ENCODE measurements around the gene CCDC92. TPM values are rescaled to one million over a fixed set of nuclear protein-coding genes. Genes with fewer than 3 reads are reported as not detected.

The CCDC92 gene
- total and polyA plus RNA-seq, 12 donors: 7.8 to 65.9 (median 23.7) TPM

- WGBS, 4 donors: 92 to 94% (median 93%) methylated on average over 7 of the region's 7 CpGs
- TF ChIP-seq POLR2A (IDR thresholded peaks at IDR 0.05) (no peak), CTCF (IDR thresholded peaks at IDR 0.05) (no peak)
- Histone ChIP-seq H3K27me3 (no peaks in the 10 kb centered on the region), H3K4me1 (replicated peaks in 1 of 2) (no peaks in the 10 kb centered on the region), H3K27ac (no peak overlapping the region), H3K9me3 (replicated peaks in 1 of 3) (no peaks in the 10 kb centered on the region), H3K4me3 (no peak overlapping the region), H3K36me3 (replicated peaks in 1 of 2) (no peaks in the 10 kb centered on the region)
- no peak for DNase-seq
- intact Hi-C loops (cut with DNase I): loop anchor here (5.0 to 10.0 kb wide), 3 partner anchors 60 to 125 kb away; no protein-coding TSS in a partner anchor
Observed at GRCh38 chr12:123906711-123907420, 65.8 kb downstream of the CCDC92 start.

- Histone ChIP-seq H3K4me1 (replicated peaks in 1 of 2) (no peaks in the 10 kb centered on the region), H3K27me3 (no peaks in the 10 kb centered on the region), H3K27ac (no peak overlapping the region), H3K9me3 (replicated peaks in 1 of 3) (no peaks in the 10 kb centered on the region), H3K4me3 (no peak overlapping the region), H3K36me3 (replicated peaks in 1 of 2) (no peaks in the 10 kb centered on the region)
- DNase-seq: peak; percentile 47 to 81 (median 55)
- WGBS, 4 donors: 26 to 34% (median 27%) methylated on average over 9 of the region's 9 CpGs
- intact Hi-C loops (cut with DNase I): loop anchor here (5.0 to 10.0 kb wide), 3 partner anchors 62 to 127 kb away; no protein-coding TSS in a partner anchor
- TF ChIP-seq CTCF (IDR thresholded peaks at IDR 0.05) (peak; percentile 57 to 82 (median 72)), POLR2A (IDR thresholded peaks at IDR 0.05) (no peak)
Observed at GRCh38 chr12:123905319-123905925, 67.2 kb downstream of the CCDC92 start.

- DNase-seq: no peak
Observed at GRCh38 chr12:123903301-123904065, 69.1 kb downstream of the CCDC92 start.

More at GRCh38 chr12:123903301-123904065, 69.1 kb downstream of the CCDC92 start:
- no peaks in the 10 kb centered on the region for H3K4me1 ChIP-seq (replicated peaks in 1 of 2)
- H3K36me3 ChIP-seq (replicated peaks in 1 of 2): no peaks in the 10 kb centered on the region
- no peak for TF ChIP-seq CTCF (IDR thresholded peaks at IDR 0.05)
- TF ChIP-seq POLR2A (IDR thresholded peaks at IDR 0.05): no peak
- no peak overlapping the region for H3K27ac ChIP-seq
- no peak overlapping the region for H3K4me3 ChIP-seq
- WGBS, 4 donors: 78 to 97% (median 86%) methylated on average over 5 to 22 of the region's 22 CpGs
- intact Hi-C loops (cut with DNase I): loop anchor here (5.0 to 10.0 kb wide), 2 partner anchors 81 to 84 kb away; no protein-coding TSS in a partner anchor
- no peaks in the 10 kb centered on the region for H3K27me3 ChIP-seq
- no peaks in the 10 kb centered on the region for H3K9me3 ChIP-seq (replicated peaks in 1 of 3)
